AG09309 (cell line): ENCODE measurements around the gene KLF5.
"Not testable (repeated sequence)": the region's sequence is repeated elsewhere in the genome, so short reads cannot be mapped to it uniquely, and the experiment has no call there.

Source experiments
- DNase-seq: peaks from one replicate; pipeline ENCODE4 v3.0.0-alpha.2; 2010; ENCODE audit warnings: low read depth
- H3K4me3 ChIP-seq: 2 replicates; pipeline ENCODE4 v1.5.1; 2011; ENCODE audit warnings: mild to moderate bottlenecking, low read depth, low read length, moderate library complexity; ENCODE audit not compliant: control insufficient read depth
- CTCF ChIP-seq: IDR thresholded peaks from 2 replicates; pipeline ENCODE4 v1.5.1; 2011; ENCODE audit warnings: mild to moderate bottlenecking, low read depth, low read length, inconsistent platforms; ENCODE audit not compliant: insufficient read depth, control insufficient read depth; ENCODE audit errors: missing control alignments

The KLF5 gene

DNA sequence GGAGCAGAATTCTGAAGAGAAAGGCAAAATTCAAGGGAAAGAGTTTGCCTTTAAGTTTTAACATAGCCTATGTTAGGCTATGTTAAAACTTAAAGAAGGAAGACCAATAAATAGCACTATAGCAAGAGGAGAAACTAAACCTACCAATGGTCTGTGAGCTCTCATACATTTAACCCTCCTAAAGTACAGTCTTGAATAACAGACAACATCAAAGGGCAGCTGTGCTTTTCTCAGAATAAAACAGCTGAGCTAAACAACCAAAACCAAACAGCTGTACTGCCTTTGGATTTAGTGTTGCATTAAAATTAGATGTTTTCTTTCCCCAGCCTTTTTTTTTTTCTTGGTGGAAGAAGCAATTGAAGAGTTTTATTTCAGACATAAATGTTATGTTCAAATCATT lies 34.0 kb downstream of the KLF5 start:
- no peak for DNase-seq
- TF ChIP-seq CTCF = no peak
- no peak overlapping the region for H3K4me3 ChIP-seq

DNA sequence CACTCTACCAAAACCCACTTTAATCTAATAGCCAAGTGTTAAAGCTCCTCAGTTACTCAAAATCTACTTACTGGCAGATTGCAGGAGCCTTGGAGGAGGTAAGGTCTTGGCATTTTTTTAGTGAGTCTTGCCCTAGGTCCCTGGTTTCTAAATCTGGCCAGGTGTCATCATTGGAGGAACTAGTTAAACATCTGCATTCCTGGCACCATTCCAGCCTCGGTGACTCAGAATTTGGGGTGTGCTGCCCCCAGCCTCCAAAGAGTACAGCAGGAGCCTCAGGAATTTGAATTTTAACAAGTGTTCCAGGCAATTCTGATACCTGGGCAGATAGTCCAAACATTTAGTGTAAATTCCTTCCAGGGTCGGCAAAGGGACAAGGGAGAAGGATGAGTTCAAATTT lies 37.4 kb downstream of the KLF5 start:
- TF ChIP-seq CTCF = no peak
- no peak overlapping the region for H3K4me3 ChIP-seq
- no peak for DNase-seq

- no peak for TF ChIP-seq CTCF
- H3K4me3 ChIP-seq = no peak overlapping the region
- no peak for DNase-seq
These were observed 37.8 kb downstream of the KLF5 start for GRCh38 chr13:73096638-73097037.

DNA sequence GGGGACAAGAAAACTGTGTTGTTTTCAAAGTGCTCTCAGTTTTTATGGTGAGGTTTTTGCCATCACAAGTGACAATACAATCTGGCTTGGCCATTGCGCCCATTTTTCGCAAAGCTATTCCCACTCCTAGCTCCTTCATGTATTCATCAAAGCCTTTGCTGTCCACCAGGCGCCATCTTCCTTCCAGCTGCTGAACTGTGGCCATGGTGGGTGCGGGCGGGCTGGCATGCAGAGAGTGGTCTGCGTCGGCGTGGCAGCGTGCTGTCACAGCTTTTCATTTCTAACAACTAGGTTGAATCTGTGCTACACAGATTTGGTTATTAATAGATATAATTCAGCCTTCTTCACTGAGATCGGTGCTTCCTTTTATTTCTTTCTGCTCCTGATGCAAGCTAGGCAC lies 42.0 kb downstream of the KLF5 start:
- H3K4me3 ChIP-seq, DNase-seq: not testable (repeated sequence)

- H3K4me3 ChIP-seq = no peak overlapping the region
- no peak for DNase-seq
- no peak for TF ChIP-seq CTCF
These were observed 42.7 kb downstream of the KLF5 start for GRCh38 chr13:73101351-73102007.

DNA sequence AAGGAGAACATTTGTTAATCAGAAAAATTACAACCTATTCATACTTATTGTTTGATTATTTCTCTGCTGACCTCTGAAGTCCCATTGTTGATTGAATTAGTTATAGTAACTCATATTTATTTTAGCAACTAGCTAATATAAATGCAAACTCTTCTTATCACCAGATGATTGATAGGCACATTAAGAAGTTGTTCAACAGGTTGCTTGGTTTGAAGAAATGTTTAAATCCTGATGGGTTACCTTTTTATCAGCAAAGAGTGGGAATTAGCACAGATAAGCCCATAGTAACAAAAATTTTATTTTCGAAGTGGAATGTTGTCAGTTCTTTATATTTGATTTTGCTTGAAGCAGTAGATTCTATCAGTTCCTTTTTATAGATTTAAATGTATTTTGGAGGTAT lies 44.4 kb downstream of the KLF5 start:
- no peak for DNase-seq
- TF ChIP-seq CTCF = no peak
- no peak overlapping the region for H3K4me3 ChIP-seq

- no peak for TF ChIP-seq CTCF
- DNase-seq = no peak
- H3K4me3 ChIP-seq = no peak overlapping the region
These were observed 47.8 kb downstream of the KLF5 start for GRCh38 chr13:73106513-73107178.
